ENCODE data around the gene FLNB.

The FLNB gene

DNA sequence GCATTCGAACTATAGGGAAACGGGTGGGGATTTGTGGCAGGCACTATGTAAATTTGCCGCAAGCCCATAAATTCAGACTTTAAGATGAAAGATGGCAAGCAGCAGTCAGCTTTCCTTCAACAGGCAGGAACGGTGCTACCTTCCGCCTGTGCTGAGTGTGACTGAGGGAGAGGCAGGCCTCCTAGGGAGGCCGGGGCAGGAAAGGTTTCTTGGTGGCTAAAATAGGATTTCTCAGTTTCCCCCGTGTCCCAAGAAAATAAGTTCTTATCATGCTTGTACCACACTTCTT lies 12.5 kb downstream of the FLNB start:
- no peaks in the 10 kb centered on the region for H3K27me3 ChIP-seq (replicated peaks)
- no peak for DNase-seq
- H3K36me3 ChIP-seq (replicated peaks) = peaks cover 7% of the 10 kb centered on the region
- no peak overlapping the region for H3K4me3 ChIP-seq (ENCODE audit: low read depth, low read length)
- TF ChIP-seq, protein P1, sequence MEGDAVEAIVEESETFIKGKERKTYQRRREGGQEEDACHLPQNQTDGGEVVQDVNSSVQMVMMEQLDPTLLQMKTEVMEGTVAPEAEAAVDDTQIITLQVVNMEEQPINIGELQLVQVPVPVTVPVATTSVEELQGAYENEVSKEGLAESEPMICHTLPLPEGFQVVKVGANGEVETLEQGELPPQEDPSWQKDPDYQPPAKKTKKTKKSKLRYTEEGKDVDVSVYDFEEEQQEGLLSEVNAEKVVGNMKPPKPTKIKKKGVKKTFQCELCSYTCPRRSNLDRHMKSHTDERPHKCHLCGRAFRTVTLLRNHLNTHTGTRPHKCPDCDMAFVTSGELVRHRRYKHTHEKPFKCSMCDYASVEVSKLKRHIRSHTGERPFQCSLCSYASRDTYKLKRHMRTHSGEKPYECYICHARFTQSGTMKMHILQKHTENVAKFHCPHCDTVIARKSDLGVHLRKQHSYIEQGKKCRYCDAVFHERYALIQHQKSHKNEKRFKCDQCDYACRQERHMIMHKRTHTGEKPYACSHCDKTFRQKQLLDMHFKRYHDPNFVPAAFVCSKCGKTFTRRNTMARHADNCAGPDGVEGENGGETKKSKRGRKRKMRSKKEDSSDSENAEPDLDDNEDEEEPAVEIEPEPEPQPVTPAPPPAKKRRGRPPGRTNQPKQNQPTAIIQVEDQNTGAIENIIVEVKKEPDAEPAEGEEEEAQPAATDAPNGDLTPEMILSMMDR (IDR thresholded peaks at IDR 0.05; ENCODE audit: low read depth, low read length, missing control alignments) = no peak
- in situ Hi-C loops (cut with HindIII; ENCODE audit: low pct_ligation_motif_present, low sequenced_read_pairs) = loop anchor here (25.0 kb wide), 1 partner anchor 142 kb away; no protein-coding TSS in a partner anchor
- no peak overlapping the region for H3K27ac ChIP-seq

DNA sequence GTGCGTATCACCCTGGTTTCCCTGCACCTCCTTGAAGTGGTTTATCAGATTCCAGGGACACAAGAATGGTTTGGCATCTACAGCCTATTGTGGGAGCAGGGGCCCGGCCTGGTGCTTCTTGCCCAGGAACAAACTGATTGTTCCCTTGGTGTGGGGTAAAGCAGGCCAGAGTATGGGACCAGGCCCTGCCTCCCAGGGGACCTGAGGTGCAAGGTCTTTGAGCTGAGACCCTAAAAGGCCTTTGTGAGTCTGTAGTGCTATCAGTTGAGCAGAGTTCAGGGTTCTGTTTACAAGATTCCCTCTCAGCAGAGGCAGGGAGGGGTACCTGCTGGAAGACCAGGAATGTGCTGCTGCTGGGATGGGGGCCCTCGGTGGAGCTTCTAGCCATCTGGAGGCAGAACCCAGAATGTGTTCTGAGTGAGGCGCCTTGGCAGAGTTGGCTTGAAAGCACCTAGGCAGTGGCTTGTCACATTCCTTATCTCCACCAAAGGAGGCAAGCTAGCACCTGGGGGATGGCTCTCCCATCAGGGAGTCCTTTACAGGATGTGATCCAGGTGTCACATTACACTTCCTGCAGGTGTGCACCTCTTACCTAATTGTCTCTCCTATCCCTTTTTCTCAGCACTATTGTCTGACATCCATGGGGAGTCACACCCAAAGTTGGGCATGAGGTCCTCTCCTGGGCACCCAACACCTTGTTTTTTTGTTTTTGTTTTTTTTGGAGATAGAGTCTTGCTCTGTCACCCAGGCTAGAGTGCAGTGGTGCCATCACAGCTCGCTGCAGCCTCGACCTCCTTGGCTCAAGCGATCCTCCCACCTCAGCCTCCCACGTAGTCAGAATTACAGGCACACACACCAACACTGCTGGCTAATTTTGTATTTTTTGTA lies 13.1 kb downstream of the FLNB start:
- H3K27ac ChIP-seq = no peak overlapping the region
- peaks cover 7% of the 10 kb centered on the region for H3K36me3 ChIP-seq (replicated peaks)
- no peaks in the 10 kb centered on the region for H3K27me3 ChIP-seq (replicated peaks)
- DNase-seq = no peak
- H3K4me3 ChIP-seq (ENCODE audit: low read depth, low read length) = no peak overlapping the region
- in situ Hi-C loops (cut with HindIII; ENCODE audit: low pct_ligation_motif_present, low sequenced_read_pairs) = loop anchor here (25.0 kb wide), 1 partner anchor 141 kb away; no protein-coding TSS in a partner anchor
- TF ChIP-seq, protein P1 (IDR thresholded peaks at IDR 0.05; ENCODE audit: low read depth, low read length, missing control alignments) = no peak

DNA sequence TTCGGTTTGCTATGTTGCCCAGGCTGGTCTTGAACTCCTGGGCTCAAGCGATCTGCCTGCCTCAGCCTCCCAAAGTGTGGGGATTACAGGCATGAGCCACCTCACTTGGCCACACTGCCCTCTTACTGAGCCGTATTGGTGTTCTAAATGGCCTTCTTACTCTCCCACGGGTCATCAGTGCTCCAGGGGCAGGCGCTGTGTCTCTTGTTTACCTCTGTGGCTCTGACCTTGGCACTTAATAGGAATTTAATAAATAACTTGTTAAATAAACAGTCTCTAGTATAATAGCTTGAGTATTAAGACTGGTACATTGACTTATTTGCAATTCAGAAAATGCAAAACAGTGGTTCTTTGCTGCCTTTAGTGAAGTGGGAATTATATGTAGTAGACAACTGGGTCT lies 13.7 kb downstream of the FLNB start:
- DNase-seq = no peak
- TF ChIP-seq, protein P1 (IDR thresholded peaks at IDR 0.05; ENCODE audit: low read depth, low read length, missing control alignments) = no peak
- in situ Hi-C loops (cut with HindIII; ENCODE audit: low pct_ligation_motif_present, low sequenced_read_pairs) = loop anchor here (25.0 kb wide), 1 partner anchor 140 kb away; no protein-coding TSS in a partner anchor
- Histone ChIP-seq H3K36me3 (replicated peaks) (peaks cover 7% of the 10 kb centered on the region), H3K27ac (no peak overlapping the region), H3K27me3 (replicated peaks) (no peaks in the 10 kb centered on the region), H3K4me3 (ENCODE audit: low read depth, low read length) (no peak overlapping the region)

DNA sequence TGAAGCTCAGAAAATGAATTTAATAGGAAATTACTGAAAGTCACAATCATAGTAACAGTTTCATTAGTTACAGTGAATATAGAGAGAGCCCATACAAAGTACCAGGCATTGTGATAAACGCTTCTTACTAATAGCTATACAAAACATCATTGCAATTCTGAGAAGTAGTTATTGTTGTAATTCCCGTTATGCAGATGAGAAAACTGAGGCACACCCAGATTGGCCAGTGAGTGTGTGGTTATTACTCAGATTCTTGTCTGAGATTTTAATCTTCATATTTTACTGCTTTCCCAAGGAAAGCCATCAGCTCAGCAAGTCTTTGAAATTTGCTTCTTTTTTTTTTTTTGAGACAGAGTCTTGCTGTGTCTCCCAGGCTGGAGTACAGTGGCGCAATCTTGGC lies 14.3 kb downstream of the FLNB start:
- Histone ChIP-seq H3K27ac (no peak overlapping the region), H3K27me3 (replicated peaks) (no peaks in the 10 kb centered on the region), H3K36me3 (replicated peaks) (peaks cover 7% of the 10 kb centered on the region), H3K4me3 (ENCODE audit: low read depth, low read length) (no peak overlapping the region)
- in situ Hi-C loops (cut with HindIII; ENCODE audit: low pct_ligation_motif_present, low sequenced_read_pairs) = loop anchor here (25.0 kb wide), 1 partner anchor 140 kb away; no protein-coding TSS in a partner anchor
- DNase-seq = no peak
- TF ChIP-seq, protein P1 (IDR thresholded peaks at IDR 0.05; ENCODE audit: low read depth, low read length, missing control alignments) = no peak

DNA sequence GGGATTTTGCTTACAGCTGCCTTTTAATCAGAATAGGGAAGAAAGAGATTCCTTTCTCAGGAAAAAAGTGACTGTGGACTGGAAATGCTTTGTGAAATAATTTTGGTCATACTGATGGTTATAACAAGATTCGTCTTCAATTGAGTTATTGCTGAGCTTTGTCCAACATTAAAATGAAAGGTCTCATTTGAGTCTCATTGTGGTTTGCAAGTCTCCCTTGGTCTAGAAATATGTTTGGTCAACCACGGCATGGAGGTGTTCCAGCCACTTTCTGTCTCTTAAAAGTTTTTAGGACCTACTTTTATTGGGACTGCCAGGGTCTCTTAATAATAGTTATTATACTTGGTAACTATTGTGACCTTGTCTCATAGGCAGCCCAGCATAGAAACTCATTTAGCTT lies 15.3 kb downstream of the FLNB start:
- in situ Hi-C loops (cut with HindIII; ENCODE audit: low pct_ligation_motif_present, low sequenced_read_pairs) = loop anchor here (25.0 kb wide), 1 partner anchor 139 kb away; no protein-coding TSS in a partner anchor

More for the DNA sequence above, 15.3 kb downstream of the FLNB start:
- Histone ChIP-seq H3K36me3 (replicated peaks) (peaks cover 6% of the 10 kb centered on the region), H3K27me3 (replicated peaks) (no peaks in the 10 kb centered on the region), H3K27ac (no peak overlapping the region), H3K4me3 (ENCODE audit: low read depth, low read length) (no peak overlapping the region)
- TF ChIP-seq, protein P1 (IDR thresholded peaks at IDR 0.05; ENCODE audit: low read depth, low read length, missing control alignments) = no peak
- no peak for DNase-seq
